Femur (tissue), 1 donor: ENCODE data around the gene B4GALNT4.
"Not testable (repeated sequence)": the region's sequence is repeated elsewhere in the genome, so short reads cannot be mapped to it uniquely, and the experiment has no call there.

Experiments
- DNase-seq: peaks from one replicate; pipeline ENCODE4 v3.0.0-alpha.2; 2017

Gene B4GALNT4

DNA sequence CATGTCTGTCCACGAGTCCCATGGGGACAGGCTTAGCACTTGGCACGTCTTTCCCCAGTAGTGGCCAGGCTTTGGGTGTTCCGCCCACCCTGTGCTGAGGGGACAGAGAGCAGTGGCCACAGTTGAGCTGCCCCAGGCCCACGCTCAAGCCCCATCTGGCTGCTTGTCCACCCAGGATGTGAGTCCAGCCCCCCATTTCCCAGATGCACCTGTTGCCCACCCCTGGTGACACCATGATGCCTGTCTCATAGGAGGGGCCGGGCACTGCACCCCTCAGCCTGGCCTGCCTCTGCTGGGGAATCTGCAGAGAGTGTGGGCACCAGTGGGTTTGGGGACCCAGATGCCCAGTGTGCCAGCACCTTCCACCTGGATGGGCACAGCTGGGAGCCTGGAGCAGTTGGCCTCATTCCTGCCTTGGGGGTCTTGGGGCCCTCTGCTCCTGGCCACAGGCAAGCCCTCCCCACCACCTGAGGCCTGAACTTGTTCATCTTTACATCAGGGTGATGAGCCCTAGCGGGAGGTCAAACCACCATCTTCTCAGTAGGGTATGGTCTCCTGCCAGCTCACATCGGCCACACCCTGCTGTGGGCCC is 39.8 kb downstream of the B4GALNT4 start:
- peak; percentile 28 for DNase-seq

- DNase-seq, result no peak
These were observed 40.5 kb downstream of the B4GALNT4 start for GRCh38 chr11:409600-410483.

DNA sequence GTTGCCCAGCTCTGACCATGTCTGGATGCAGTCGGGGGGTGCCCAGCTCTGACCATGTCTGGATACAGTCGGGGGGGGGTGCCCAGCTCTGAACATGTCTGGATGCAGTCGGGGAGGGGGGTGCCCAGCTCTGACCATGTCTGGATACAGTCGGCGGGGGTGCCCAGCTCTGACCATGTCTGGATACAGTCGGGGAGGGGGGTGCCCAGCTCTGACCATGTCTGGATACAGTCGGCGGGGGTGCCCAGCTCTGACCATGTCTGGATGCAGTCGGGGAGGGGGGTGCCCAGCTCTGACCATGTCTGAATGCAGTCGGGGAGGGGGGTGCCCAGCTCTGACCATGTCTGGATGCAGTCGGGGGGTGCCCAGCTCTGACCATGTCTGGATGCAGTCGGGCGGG is 41.4 kb downstream of the B4GALNT4 start:
- DNase-seq, result not testable (repeated sequence)

GRCh38 chr11:411520-411919 is 42.2 kb downstream of the B4GALNT4 start:
- not testable (repeated sequence) for DNase-seq

- no peak for DNase-seq
These were observed 43.4 kb downstream of the B4GALNT4 start for GRCh38 chr11:412641-413119.

DNA sequence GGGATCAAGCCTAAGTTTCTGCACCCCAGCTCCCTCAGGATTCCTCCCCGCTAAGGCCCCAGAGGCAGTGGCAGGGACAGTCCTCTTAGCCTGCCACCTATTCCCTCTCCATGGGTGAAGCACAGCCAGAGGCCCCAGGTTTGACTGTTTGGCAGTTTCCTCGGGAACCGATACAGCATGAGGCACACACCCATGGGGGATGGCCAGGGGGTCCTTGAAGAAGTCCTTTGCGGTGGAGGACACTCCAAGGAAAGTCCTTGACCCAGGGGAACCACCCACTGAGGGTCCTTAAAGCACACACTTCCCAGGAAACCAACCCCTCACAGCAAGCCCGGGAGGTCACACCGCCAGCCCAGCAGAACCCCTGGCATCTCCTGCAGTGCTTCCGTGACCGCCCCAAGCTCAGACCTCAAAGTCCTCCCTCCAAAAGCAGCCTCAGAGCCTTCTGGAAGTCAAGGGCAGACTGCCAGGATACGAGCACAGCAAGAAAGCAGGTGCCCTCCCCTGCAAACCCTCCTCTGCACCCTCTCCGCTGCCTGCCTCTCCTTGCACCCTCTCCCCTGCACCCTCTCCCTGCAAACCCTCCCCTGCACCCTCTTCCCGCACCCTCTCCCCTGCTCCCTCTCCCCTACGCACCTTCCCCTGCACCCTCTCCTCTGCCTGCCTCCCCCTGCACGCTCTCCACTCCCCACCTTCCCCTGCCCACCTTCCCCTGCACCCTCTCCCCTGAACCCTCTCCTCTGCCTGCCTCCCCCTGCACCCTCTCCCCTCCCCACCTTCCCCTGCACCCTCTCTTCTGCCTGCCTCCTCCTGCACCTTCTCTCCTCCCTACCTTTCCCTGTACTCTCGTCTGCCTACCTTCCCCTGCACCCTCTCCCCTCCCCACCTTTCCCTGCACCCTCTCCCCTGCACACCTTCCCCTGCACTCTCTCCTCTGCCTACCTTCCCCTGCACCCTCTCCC is 44.1 kb downstream of the B4GALNT4 start:
- no peak for DNase-seq

- DNase-seq, result no peak
These were observed 45.1 kb downstream of the B4GALNT4 start for GRCh38 chr11:414318-414857.

DNA sequence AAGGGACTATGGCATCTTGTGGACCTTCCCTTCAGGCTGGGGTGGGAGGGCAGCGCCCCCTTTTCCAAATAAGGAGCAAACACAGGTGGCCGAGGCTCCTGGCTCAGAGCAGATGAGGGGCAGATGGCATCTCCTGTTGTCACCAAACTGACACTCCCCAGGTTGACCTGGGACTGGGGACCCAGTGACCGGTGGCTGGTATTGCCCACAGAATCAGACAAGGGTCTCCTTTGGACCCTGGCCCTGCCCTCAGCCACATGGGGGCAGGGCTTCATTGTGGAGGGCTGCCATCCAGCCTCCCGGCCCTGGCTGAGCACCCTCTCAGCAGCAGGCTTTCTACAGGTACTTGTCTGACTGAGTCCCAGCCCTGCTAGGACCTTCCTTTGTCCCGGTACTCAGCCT is 46.3 kb downstream of the B4GALNT4 start:
- no peak for DNase-seq

- DNase-seq, result no peak
These were observed 46.9 kb downstream of the B4GALNT4 start for GRCh38 chr11:416051-416756.

- no peak for DNase-seq
These were observed 47.7 kb downstream of the B4GALNT4 start for GRCh38 chr11:416757-417621.

- no peak for DNase-seq
These were observed 48.5 kb downstream of the B4GALNT4 start for GRCh38 chr11:417652-418342.

DNA sequence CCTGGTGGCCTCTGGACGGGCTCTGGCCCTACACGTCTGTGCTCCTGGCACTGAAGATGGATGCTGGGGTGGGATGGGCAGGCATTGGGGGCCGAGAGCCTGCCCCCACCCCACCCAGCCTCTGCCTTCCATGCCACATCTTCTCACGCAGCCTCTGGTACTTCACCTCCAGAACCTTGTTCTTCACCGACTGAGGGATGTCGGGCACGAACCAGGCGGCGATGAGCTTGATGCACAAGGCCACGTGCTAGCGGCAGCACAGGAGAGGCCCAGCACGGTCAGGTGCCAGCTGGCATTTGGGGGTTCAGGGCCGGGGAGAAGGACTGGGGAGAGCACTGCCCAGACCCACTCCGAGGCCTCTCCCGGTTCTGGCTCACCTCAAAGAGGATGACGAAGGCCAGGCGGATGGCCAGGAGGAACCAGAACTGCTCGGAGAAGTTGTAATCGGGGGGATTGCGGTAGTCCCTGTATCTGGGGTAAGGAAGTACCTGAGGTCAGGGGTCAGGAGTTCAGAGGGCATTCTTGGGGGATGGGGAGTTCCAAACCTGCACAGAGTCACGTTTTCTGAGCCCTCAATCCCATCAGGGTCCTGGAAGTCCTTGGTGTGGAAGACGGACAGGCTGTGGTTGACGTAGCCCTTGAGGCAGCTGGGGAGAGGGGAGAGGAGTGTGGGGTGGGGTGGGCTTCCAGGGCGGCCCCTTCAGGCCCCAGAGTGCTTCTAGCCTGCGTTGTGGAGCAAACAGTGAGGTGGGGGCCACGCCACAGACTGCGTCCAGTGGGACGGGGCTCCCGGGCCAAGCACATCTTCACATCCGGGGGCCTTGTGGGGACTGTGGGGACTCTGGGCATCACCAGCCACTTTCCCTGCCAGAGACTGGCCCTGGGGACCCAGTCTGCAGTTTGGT is 49.3 kb downstream of the B4GALNT4 start:
- no peak for DNase-seq

GRCh38 chr11:419248-420005 is 50.1 kb downstream of the B4GALNT4 start:
- DNase-seq, result no peak

DNA sequence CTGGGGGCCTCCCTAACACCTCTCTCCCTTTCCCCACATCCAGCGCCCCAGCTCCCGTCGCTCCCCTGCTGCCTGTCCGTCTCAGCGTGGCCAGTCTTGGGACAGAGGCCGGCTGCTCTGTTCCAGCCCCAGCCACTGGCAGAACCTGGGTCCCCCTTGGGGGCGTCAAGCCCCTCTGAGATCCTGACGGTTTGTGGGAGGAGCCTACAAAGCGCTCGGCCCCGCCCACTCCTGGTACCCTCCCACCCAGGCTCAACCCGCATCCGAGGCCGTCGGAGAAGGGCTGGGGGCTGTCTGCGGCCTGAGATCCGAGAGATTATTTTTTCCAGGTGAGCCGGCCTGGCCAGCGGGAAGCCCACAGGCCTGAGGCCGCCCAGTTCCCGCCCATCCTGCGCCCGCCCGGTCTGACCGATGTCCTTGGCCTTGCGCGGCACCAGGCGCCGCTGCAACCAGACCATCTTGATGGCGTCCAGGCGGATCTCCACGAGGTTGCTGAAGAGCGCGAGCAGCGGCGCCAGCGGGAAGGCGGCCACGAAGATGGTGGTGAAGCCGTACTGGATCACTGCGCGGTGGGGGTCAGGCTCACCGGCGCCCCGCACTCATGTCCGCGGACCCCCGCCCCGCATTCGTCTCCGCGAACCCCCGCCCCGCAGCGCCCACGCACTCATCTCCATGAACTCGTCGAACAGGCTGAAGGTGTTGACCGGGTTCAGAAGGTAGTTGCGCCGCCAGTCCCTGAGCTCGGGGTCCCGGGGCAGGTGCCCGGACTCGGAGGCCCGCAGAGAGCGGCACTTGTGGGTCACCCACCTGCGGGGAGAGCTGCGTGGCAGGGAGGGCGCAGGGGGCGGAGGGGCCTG is 51.0 kb downstream of the B4GALNT4 start:
- no peak for DNase-seq

DNA sequence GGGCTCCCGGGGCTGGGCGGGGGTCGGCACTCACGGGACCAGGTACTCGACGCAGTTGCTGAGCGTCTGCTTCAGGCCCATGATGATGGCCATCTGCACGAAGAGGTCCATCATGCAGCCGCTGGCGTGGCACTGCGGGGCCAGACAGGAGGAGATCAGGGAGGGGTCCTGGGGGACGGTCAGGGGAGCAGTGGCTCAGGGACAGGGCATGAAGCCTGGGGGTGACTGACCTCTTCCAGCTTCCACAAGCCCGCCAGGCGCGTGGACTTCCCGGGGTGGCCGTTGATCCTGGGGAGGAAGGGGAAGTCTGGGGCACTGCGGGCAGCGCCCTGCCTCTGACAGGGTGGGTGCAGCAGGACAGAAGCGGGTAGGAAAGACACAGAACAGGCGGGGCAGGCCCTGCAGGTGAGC is 51.6 kb downstream of the B4GALNT4 start:
- DNase-seq, result no peak

GRCh38 chr11:422249-422656 is 53.0 kb downstream of the B4GALNT4 start:
- DNase-seq, result no peak

- DNase-seq, result no peak
These were observed 54.9 kb downstream of the B4GALNT4 start for GRCh38 chr11:424232-424631.
